Fibroblast of upper back skin (primary cell): ENCODE results near the gene KLHL11.
A peak's percentile ranks its signal among the peaks of the same experiment; 100 is the strongest.
"Not testable (repeated sequence)": the region's sequence is repeated elsewhere in the genome, so short reads cannot be mapped to it uniquely, and the experiment has no call there.

Experiments used
- DNase-seq: peaks from one replicate; pipeline ENCODE4 v3.0.0-alpha.2; 2013

Gene KLHL11

GRCh38 chr17:41836550-41837196, 28.6 kb downstream of the KLHL11 start:
- DNase-seq, result no peak

GRCh38 chr17:41835800-41836549, 29.2 kb downstream of the KLHL11 start, which contains the start of gene NT5C3B:
Gene NT5C3B (minus strand): TSS chr17:41836232. CDS start chr17:41836193, 39 bp downstream.
- DNase-seq, result peak; percentile 47

GRCh38 chr17:41835214-41835799, 29.9 kb downstream of the KLHL11 start:
- no peak for DNase-seq

GRCh38 chr17:41829961-41830360, 35.3 kb downstream of the KLHL11 start:
- not testable (repeated sequence) for DNase-seq

GRCh38 chr17:41825175-41825845, 39.9 kb downstream of the KLHL11 start:
- DNase-seq, result no peak

- no peak for DNase-seq
Measured at GRCh38 chr17:41824086-41824485, 41.1 kb downstream of the KLHL11 start.

- no peak for DNase-seq
Measured at GRCh38 chr17:41823580-41823979, 41.6 kb downstream of the KLHL11 start.

- DNase-seq, result no peak
Measured at GRCh38 chr17:41823141-41823524, 42.1 kb downstream of the KLHL11 start.

- DNase-seq, result no peak
Measured at GRCh38 chr17:41822216-41823140, 42.7 kb downstream of the KLHL11 start.

GRCh38 chr17:41821776-41822175, 43.4 kb downstream of the KLHL11 start:
- DNase-seq, result no peak

- DNase-seq, result no peak
Measured at GRCh38 chr17:41818024-41818423, 47.2 kb downstream of the KLHL11 start.

GRCh38 chr17:41816637-41817320, 48.4 kb downstream of the KLHL11 start:
- DNase-seq, result no peak

- DNase-seq, result peak; percentile 35
Measured at GRCh38 chr17:41814195-41814594, 51.0 kb downstream of the KLHL11 start.

- no peak for DNase-seq
Measured at GRCh38 chr17:41813699-41814124, 51.5 kb downstream of the KLHL11 start.

GRCh38 chr17:41813152-41813680, 52.0 kb downstream of the KLHL11 start:
- DNase-seq, result no peak

- DNase-seq, result peak; percentile 95
Measured at GRCh38 chr17:41812381-41813151, 52.7 kb downstream of the KLHL11 start, which contains the start of gene FKBP10. Gene FKBP10 (plus strand): TSS chr17:41813004. CDS start chr17:41813035, 31 bp downstream.

GRCh38 chr17:41811549-41812380, 53.5 kb downstream of the KLHL11 start, which contains the start of gene P3H4:
Gene P3H4 (minus strand): TSS chr17:41811949. CDS start chr17:41811915, 34 bp downstream.
- DNase-seq, result peak; percentile 69

GRCh38 chr17:41810659-41811548, 54.3 kb downstream of the KLHL11 start:
- DNase-seq, result no peak
